Activated CD8-positive, alpha-beta memory T cell treated with anti-CD3 and anti-CD28 coated beads for 1 hour (primary cell): ENCODE results near the gene DDHD1.
"Not testable (repeated sequence)": the region's sequence is repeated elsewhere in the genome, so short reads cannot be mapped to it uniquely, and the experiment has no call there.

Source experiments
- DNase-seq, 2 donors: peaks; one replicate each; pipeline ENCODE4 v3.0.0-alpha.2; 2020; ENCODE audit warnings: low read depth in 1 of 2; ENCODE audit errors: extremely low read depth in 1 of 2

DDHD1 gene

DNA sequence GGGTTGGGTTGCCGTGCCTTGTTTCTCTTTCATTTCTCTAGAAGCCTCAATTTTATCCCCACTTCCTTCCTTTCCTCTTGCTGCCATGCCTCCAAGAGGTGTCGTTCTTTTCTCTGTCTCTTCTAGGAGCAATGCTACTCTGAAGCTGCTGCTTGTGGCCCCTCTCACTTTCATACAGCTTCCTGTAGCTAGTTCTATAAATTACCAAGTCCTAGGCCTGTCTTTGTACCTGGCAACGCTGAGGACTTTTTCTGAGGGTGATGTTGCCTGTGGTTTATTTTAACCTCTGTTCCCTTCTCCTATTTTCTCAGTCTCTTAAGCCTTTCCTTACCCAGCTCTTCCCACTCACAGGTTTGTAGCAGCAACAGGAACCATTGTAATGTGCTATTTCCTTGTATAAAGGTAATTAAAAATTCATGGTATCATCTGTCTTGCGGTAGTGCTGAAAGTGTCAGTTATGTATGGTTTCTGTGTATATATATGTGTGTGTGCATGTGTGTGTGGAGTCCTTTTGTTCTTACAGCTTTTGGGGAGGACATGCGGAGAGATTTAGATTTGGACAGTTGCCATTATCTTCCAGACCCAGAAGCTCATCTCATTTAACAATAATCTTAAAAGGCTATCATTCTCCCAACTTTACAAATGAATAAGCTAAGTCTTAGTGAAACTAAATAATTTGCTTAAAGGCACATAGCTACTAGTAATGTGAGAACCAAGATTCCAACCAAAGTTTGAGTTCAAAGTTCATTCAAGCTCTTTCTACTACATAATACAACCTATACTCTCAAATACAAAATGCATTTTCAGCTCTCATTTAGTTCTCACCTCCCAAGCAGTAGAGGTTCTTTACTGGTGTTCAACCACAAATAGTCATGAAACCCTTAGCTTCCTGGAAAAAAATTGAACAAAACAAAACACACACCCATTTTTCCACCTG is 43.8 kb downstream of the DDHD1 start:
- DNase-seq = no peak

DNA sequence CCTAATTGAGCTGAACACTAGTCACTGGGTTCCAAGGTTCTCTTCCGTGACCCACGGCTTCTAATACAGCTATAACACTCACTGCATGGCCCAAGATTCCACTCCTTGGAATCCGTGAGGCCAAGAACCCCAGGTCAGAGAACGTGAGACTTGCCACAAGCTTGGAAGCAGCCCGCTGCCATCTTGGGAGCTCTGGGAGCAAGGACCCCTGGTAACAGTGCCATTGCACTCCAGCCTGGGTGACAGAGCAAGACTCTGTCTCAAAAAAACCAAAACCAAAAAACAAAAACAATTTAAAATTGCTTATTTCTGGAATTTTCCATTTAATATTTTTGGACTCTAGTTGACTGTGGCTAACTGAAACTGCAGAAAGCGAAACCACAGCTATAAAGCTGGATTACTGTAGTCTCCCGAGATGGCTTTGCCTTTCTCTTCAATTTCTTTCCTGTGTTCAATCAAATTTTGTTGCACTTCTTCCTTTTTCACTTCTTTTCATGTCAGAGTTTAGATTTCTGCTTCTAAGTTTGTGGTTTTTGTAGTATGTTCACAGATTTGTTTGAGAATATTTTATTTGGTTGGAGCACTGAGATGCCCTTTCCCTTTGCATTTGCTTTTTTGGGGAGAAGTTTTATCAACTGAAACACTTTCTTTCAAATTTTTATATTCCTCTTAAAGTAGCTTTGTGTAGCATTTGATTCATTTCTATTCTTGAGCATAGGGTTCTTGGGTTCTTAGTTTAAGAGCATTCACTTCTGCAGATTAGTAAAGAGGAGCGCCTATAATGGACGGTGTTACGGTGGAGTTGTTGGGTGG is 44.6 kb downstream of the DDHD1 start:
- no peak for DNase-seq

DNA sequence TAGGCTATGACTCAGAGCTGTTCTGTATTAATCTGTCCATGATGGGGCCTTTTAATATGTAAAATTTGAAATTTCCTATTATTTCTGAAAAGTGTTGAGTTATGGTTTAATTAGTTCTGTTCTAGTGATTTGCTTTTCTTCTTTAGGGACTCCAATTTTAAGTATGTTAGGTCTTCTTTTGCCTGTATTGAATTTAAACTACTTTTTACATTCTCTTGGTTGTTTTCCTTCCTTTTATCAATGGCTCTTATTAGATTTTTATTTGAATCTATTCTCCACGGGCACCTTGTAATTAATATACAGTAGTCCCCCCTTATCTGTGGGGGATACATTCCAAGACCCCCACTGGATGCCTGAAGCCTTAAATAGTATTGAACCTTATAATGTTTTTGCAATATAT is 46.4 kb downstream of the DDHD1 start:
- DNase-seq = no peak

DNA sequence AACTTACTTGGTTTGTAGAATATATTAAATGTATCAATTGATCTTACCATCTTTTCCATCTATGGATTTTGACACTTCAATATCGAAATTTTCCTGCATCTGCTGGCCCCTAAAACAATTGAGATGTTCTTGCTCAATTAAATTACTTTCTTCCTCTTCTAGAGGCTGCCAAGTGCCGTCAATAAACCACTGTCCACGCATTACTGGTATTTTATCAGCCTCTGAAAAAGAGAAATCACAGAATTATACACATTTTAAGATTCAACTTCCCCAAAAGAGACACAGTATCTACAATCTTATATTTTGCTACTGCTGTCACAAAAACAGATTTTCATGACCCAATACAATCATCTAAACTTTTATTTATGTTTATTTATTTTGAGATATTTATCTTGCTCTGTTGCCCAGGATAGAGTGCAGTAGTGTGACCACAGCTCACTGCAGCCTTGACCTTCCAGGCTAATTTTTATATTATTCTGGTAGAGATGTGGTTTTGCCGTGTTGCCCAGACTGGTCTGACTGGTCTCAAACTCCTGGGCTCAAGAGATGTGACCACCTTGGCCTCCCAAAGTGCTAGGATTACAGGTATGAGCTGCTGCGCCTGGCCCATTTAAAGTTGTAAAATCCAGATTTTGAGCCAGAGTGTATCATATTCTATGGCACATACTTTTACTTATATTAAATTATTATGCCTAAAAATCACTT is 49.3 kb downstream of the DDHD1 start:
- DNase-seq = no peak

DNA sequence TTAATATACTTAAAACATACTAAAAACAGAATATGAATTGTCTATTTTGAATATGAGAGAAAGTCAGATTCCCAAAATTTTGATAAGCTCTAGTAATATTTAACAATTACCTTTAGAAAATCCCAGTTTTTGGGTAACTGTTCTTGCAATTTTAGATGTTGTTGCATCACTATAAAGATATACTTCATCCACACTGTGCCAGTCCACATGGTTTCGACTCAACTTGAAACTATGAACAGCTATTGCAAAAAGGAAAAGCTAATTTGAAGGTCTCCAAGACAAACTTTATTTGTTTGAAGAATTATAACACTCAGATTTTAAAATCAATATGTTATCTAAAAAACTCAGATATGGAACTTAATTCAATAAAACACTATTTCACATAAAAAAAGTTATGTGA is 59.9 kb downstream of the DDHD1 start:
- DNase-seq = no peak

DNA sequence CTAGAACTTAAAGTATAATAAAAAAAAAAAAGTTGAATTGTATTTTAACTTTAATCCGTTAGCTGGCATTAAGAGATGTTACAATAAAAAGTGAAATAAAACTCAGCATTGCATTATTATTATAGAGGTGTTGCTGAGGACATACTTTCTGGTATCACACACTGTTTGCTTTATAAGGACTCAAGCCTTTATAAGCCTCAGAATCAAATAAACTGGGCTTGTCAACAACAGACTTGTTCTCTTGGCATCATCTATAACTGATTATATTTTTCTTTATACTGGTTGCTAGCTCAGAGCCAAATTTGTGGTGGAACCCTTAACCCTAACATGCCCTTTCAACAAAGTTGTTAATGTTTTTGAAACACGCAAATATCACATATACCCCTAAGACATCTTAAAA is 62.3 kb downstream of the DDHD1 start:
- DNase-seq = no peak

DNA sequence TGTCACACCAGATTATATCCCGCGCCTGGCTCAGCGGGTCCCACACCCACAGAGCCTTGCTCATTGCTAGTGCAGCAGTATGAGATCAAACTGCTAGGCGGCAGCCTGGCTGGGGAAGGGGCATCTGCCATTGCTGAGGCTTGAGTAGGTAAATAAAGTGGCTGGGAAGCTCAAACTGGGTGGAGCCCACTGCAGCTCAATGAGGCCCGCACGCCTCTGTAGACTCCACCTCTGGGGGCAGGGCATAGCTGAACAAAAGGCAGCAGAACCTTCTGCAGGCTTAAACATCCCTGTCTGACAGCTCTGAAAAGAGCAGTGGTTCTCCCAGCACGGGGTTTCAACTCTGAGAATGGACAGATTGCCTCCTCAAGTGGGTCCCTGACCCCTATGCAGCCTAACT is 68.2 kb downstream of the DDHD1 start:
- not testable (repeated sequence) for DNase-seq

- DNase-seq = no peak
These were observed 88.6 kb downstream of the DDHD1 start for GRCh38 chr14:53064475-53064874.

DNA sequence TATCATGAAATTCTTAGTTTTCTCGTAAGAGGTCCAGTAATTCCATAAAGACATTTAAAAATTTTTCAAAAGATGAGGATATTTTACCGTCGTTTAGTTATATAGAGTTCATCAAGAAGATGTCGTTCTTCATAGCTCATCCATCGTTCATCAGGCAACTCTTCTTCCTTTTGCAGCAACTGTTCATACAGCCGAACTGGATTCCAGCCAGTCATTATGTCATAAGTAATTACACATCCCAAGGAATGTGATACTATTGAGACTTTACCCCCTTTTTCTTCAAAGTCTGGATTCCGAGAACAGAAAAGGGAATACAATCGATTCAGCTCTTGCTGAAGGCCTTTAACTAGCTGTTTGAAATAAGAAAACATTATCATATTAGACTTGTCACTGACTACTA is 90.3 kb downstream of the DDHD1 start:
- no peak for DNase-seq

DNA sequence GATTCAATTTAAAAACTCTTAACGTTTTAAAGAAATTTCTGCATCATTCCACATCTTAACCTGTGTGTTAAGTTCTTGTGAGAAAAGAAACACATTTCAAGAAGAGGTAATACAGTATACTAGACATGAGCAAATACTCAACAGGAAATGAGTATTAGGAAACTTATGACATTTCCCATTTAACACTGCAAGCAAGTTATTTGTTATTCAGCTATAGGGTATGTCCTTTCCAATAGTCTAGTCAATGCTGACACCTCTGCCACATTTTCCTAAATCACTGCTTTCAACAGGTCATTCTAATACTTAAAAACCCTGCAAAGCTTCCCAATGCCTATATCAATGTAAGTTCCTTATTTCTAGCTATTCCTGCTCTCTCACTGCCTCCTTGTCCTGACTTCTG is 93.1 kb downstream of the DDHD1 start:
- DNase-seq = no peak

GRCh38 chr14:53055003-53055402 is 98.1 kb downstream of the DDHD1 start:
- no peak for DNase-seq

- no peak for DNase-seq
These were observed 98.7 kb downstream of the DDHD1 start for GRCh38 chr14:53054457-53054856.

- DNase-seq = no peak
These were observed 104.5 kb downstream of the DDHD1 start for GRCh38 chr14:53048631-53049030.

DNA sequence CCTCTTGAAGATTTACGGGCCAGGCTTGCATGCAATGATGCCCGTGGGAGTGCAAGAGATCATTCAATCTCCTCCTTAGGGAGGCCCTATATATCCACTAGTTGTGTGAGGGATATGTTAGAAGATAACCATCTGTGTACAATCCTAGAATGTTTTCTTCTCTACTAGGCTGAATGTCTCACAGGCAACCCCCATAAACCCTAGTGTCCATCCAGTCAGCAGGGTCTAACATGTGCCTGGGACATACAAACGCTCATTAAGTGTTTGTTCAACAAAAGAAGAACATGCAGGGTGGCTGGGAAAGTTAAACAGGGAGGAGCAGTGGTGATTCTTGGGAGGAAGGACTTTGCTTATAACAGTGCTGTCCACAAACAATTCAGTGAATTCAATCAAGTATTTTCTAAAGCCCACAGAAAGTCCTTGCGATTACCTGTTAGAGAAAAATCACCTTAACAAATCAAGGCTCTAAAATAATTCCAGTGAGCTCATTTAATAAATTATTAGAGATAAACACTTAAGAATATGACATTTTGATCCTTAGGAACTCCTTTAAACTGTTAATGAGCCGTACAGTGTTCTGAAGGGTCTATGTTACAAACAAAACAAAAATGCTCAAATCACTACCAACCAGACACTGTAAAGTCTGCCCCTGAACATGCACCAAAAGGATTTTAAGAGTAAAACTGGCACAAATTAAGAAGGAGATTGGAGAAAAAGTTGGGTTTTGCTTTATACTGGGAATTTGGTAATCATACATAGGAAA is 105.6 kb downstream of the DDHD1 start:
- no peak for DNase-seq

- no peak for DNase-seq
These were observed 108.6 kb downstream of the DDHD1 start for GRCh38 chr14:53044486-53044885.

DNA sequence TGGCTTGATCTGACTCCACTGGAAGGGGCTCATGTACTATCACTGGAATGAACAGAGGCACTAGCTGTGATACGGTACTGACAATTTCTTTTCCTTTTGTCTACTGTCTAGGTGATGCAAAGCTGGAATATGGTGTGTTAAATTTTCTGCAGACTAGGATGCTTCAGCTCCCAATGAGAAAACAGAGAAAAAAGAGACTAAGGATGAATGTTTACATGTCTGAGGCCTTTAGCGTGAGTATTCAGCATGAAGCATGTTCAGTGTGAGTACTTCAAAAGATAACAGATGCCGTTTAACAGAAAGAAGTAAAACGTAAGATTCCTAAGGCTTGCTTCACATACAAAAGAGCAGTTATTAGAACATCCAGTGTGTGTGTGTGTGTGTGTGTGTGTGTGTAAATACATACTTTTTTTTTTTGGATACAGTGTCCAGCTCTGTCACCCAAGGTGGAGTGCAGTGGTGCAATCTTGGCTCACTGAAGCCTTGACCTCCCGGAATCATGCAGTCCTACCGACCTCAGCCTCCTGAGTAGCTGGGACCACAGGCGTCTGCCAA is 110.0 kb downstream of the DDHD1 start:
- DNase-seq = no peak

GRCh38 chr14:53042480-53042879 is 110.6 kb downstream of the DDHD1 start:
- no peak for DNase-seq

GRCh38 chr14:53041067-53041466 is 112.1 kb downstream of the DDHD1 start:
- no peak for DNase-seq

- DNase-seq = no peak
These were observed 114.5 kb downstream of the DDHD1 start for GRCh38 chr14:53038629-53039028.

DNA sequence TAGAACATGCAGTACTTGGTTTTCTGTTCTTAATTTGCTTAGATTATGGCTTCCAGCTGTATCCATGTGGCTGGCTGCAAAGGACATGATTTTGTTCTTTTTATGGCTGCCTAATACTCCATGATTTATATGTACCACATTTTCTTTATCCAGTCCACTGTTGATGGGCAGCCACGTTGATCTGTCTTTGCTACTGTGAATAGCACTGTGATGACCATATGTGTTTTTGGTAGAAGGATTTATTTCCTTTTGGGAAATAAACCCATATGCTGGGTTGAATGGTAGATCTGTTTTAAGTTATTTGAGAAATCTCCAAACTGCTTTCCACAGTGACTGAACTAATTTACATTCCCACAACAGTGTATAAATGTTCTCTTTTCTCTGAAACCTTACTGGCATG is 116.1 kb downstream of the DDHD1 start:
- no peak for DNase-seq
